Cardiac fibroblast (primary cell): Measurements from ENCODE around the gene FIG4.
A peak's percentile ranks its signal among the peaks of the same experiment; 100 is the strongest.

Experiments used
- DNase-seq, 2 donors: peaks; one replicate each; pipeline versions ENCODE4 v3.0.0 to v3.0.0-alpha.2; 2010; ENCODE audit warnings: low read depth in 2 of 2
- H3K4me3 ChIP-seq, 2 donors: replicated peaks in 1 of 2; 1 replicate in 1 of 2; 2 replicates in 1 of 2; pipeline ENCODE4 v1.5.1; 2011; ENCODE audit warnings: low read depth in 2 of 2, low read length in 2 of 2, mild to moderate bottlenecking in 2 of 2, moderate library complexity in 1 of 2
- TF ChIP-seq, protein P1 (sequence below): IDR thresholded peaks from one replicate; pipeline ENCODE4 v1.5.1; 2011; ENCODE audit warnings: low read depth, mild to moderate bottlenecking, low read length, inconsistent platforms

FIG4 gene

DNA sequence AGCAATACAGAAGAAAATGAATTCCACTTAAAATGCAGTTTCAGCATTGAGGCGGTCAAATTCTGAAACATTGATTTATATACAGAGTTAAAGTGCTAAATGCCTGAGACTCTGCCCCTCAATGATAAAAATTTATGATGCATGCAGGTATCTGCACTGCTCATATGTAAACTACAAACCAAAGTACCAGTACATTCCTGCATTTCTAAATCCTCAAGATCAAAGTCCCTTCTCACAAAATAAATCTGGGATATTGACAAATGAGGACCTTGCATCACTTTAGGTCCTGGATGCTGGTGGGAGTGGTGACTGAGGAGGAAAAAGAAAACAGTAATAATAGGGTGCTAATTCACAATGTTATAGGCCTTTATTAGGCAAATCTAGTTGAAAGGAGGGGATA lies 101.9 kb downstream of the FIG4 start:
- no peak for DNase-seq
- no peak overlapping the region for H3K4me3 ChIP-seq
- TF ChIP-seq, protein P1, sequence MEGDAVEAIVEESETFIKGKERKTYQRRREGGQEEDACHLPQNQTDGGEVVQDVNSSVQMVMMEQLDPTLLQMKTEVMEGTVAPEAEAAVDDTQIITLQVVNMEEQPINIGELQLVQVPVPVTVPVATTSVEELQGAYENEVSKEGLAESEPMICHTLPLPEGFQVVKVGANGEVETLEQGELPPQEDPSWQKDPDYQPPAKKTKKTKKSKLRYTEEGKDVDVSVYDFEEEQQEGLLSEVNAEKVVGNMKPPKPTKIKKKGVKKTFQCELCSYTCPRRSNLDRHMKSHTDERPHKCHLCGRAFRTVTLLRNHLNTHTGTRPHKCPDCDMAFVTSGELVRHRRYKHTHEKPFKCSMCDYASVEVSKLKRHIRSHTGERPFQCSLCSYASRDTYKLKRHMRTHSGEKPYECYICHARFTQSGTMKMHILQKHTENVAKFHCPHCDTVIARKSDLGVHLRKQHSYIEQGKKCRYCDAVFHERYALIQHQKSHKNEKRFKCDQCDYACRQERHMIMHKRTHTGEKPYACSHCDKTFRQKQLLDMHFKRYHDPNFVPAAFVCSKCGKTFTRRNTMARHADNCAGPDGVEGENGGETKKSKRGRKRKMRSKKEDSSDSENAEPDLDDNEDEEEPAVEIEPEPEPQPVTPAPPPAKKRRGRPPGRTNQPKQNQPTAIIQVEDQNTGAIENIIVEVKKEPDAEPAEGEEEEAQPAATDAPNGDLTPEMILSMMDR = no peak

DNA sequence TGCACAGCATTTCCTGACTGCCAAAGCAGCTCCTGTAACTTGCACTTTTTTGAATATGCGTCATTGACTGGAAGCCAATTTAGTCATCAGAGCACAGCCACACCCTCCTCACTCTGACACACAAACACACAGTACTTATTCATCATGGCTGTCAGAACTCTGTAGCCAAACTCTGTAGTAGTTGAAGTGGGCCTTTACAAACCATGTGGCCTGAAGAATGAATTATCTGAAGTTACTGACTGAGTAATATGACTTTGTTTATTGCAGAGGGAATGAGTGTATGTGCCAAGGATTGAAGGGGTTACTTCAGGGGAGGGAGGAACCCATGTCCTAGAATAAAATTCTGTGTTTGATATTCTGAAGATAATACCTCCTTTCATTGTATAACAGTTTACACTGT lies 102.7 kb downstream of the FIG4 start:
- TF ChIP-seq, protein P1 = no peak
- DNase-seq = peak; percentile 95 to 97
- no peak overlapping the region for H3K4me3 ChIP-seq

DNA sequence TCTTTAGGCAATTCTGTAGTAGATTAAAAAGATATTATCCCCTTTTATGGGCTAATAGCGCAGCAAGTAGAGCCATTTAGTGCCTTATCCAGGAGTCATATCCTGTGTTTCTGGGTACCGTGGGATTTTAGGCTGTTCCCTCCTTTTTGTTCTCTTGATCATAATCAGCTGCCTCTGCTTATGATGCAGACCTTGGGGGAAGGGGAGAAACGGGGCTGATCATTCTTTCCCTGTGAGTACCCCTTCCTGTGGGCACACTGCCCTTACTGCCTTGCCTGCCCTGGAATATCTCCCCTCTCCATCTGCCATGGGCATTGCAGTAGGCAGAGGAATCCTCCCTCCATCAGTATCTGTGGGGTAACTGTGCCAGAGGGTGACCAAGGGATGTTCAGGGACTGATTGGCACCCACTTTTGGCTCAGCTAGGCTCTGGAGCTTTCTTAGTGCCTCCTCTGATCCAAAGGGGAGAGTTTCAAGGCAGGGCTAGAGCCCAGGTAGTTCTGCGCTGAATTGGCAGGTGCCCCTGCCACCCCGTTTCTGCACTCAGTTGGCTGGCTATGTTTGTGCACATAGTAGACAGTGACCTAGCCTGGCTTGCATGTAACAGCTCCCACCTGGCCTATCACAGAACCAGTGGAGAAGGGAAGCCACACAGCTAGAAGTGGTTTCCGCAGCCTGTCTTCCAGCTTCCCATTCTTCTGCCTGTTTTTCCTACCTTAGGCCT lies 103.3 kb downstream of the FIG4 start:
- TF ChIP-seq, protein P1 = no peak
- DNase-seq = peak; percentile 56 to 86
- H3K4me3 ChIP-seq = no peak overlapping the region

DNA sequence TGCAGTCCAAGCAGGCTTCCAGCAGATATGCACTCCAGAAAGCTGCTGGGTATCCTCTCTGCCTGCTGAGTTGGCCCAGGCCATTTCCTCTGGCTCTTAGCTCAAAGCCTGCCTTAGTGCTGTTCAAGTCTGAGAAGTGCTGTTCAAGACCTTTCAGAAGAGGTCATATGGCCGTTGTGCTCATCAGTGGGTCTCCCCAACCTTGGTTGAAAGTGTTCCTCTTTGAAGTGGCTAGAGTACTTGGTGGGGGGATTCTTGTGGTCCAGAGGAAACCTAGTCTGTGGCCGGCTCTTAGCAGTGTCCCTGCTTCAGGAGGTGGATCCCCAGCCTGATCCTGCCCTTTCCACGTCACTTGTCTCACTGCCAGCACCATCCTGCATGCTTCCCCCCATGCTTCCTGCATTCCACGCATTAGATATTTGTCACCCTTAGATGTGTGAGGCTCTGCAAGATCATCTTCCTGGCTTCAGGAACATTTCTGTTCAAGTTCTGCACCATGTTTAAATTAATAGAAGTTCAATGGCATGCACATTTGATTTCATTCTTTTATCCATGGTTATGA lies 105.0 kb downstream of the FIG4 start:
- DNase-seq = peak; percentile 52 to 56
- H3K4me3 ChIP-seq = no peak overlapping the region
- TF ChIP-seq, protein P1 = no peak

DNA sequence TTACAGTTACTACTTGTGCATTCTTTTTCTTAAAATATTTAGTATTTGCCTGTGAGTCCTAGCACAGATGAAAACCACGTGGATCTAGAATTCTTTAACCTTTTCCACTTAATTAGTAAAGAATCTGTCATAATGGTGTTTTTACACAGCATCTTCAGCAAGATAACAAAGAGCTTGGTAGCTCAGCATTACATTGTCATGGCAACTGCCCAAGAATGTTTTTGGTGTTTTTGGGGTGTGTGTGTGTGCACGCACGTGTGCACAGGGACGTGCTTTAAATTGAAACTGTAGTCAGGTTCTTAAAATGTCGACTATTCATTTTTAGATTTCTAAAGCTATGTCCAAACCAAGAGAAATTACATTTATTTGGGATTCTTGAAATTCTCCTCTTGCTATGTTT lies 108.0 kb downstream of the FIG4 start:
- no peak overlapping the region for H3K4me3 ChIP-seq
- TF ChIP-seq, protein P1 = no peak
- DNase-seq = no peak

DNA sequence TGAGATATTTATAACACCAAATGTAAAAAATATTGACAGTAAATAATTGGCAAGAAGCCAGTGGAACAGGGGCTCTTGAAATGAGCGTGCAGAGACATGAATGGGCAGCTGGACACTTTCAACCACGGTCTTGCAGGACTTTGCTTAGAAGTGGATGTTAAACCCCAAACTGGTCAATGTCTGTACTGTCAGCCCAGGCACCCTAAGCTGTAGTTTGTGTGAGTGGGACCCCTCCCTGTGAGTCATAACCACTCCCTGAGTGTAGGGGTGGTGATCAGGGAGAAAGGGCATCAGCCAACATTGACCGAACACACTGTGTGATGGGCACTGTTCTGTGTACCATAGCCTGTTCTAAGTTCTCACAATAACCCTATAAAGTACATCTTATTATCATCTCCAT lies 108.6 kb downstream of the FIG4 start:
- no peak overlapping the region for H3K4me3 ChIP-seq
- TF ChIP-seq, protein P1 = no peak
- no peak for DNase-seq
